AG04450 (cell line): Measurements from ENCODE around the gene C1QTNF1. TPM values are rescaled to one million over a fixed set of nuclear protein-coding genes. Genes with fewer than 3 reads are reported as not detected.

Source experiments
- CTCF ChIA-PET: fragments of 300-600, 350-600 bp; formaldehyde crosslinking; extraction: SDS; loops from one replicate; lab custom pipeline; 2022; ENCODE audit warnings: antibody characterized with exemption, inconsistent platforms; lab: Charles Lee
- POLR2A ChIA-PET: fragments of 350-600 bp; formaldehyde crosslinking; extraction: SDS; loops from one replicate; lab custom pipeline; 2021; ENCODE audit warnings: antibody characterized with exemption, inconsistent platforms; lab: Yijun Ruan, JAX
- DNase-seq: peaks from one replicate; pipeline ENCODE4 v3.0.0-alpha.2; 2011; ENCODE audit warnings: low read depth, low spot score
- H3K27ac ChIP-seq: one replicate; pipeline ENCODE4 v1.5.1; 2012; ENCODE audit warnings: low read depth, low read length, control low read depth
- H3K27me3 ChIP-seq: one replicate; pipeline ENCODE4 v1.6.0; 2012; ENCODE audit warnings: low read length; ENCODE audit not compliant: control insufficient read depth, insufficient read depth
- H3K4me3 ChIP-seq: 2 replicates; pipeline ENCODE4 v1.5.1; 2011; ENCODE audit warnings: mild to moderate bottlenecking, low read depth, low read length, control low read depth
- H3K9me3 ChIP-seq: 2 replicates; pipeline ENCODE4 v1.5.1; 2012; ENCODE audit warnings: low read length; ENCODE audit not compliant: control insufficient read depth, insufficient read depth
- polyA plus RNA-seq: library from polyadenylated mRNA; depleted of rRNA; stranded (reverse); fragments of >200 nt; gene quantifications from 2 replicates; pipeline ENCODE4 v1.2.3, GENCODE V29; 2011
- TF ChIP-seq, protein P1 (sequence below): IDR thresholded peaks from 2 replicates; pipeline ENCODE4 v1.5.1; 2011; ENCODE audit warnings: low read depth, low read length, control low read depth, inconsistent platforms

Gene C1QTNF1
- polyA plus RNA-seq, 1 experiment = 15.4 TPM

DNA sequence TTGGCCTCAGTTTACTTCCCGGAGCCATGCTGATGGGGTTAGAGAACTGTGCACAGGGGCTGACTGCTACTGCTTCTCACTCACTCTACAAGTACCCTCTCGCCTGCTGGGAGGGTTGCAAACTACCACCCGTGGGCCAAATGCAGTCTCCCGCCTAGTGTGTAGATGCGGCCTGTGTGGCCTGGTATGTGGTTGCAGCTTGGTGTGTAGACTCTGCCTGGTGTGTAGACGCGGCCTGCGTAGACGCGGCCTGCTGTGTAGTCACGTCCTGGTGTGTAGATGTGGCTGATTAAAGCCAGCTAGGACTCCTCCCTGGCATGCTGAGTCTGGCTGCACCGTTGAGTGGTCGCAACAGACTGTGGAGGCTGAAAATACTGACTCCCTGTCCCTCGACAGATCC lies 21.7 kb upstream of the C1QTNF1 start:
- no peak overlapping the region for H3K27ac ChIP-seq
- POLR2A ChIA-PET = no interaction called here
- H3K4me3 ChIP-seq = no peak overlapping the region
- DNase-seq = no peak
- no peaks in the 10 kb centered on the region for H3K27me3 ChIP-seq
- no peaks in the 10 kb centered on the region; the same call in 1 of the 2 replicates for H3K9me3 ChIP-seq
- TF ChIP-seq, protein P1, sequence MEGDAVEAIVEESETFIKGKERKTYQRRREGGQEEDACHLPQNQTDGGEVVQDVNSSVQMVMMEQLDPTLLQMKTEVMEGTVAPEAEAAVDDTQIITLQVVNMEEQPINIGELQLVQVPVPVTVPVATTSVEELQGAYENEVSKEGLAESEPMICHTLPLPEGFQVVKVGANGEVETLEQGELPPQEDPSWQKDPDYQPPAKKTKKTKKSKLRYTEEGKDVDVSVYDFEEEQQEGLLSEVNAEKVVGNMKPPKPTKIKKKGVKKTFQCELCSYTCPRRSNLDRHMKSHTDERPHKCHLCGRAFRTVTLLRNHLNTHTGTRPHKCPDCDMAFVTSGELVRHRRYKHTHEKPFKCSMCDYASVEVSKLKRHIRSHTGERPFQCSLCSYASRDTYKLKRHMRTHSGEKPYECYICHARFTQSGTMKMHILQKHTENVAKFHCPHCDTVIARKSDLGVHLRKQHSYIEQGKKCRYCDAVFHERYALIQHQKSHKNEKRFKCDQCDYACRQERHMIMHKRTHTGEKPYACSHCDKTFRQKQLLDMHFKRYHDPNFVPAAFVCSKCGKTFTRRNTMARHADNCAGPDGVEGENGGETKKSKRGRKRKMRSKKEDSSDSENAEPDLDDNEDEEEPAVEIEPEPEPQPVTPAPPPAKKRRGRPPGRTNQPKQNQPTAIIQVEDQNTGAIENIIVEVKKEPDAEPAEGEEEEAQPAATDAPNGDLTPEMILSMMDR = no peak
- CTCF ChIA-PET = interaction anchor here (1.4 kb wide), 1 partner anchor 137 kb away, joined by 3 read pairs; no protein-coding TSS in a partner anchor

DNA sequence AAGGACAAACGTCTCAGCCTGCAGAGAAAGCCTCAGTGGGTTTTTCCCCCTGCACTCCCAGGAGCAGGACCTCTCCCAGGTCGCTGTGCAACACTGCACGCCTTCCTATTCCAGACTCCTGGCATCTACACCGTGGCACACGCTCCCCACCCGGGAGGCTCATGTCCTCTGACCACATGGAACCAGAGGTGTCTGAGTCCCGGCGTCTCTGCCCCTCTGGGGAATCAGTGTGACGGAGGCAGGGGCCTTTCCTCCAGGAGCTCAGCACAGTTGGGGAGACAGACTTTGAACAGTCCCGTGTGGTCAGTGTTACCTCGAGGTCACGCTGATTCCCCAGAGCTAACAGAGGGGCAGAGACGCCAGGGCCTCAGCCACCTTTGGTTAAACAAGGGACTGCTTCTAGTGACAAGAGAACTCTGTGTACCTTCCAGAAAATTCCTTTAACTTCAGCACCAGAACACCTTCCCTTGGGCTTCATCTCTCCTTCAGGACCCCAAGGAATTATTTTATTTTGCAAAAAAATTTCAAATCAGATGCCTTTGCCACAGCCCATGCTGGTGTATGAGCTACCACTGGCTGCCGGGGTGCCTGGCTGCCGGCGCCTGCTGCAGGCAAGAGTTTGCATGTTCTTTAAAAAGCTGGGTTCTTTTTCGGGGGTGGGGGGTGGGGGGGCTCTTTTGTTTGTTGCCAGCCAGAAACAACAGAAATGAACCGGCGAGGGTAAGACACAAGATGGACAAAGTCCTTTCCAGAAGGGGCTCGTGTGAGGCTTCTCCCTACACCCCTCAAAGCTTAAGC lies 21.0 kb upstream of the C1QTNF1 start:
- TF ChIP-seq, protein P1 = no peak
- Histone ChIP-seq H3K4me3 (no peak overlapping the region), H3K9me3 (no peaks in the 10 kb centered on the region; the same call in 1 of the 2 replicates), H3K27me3 (no peaks in the 10 kb centered on the region), H3K27ac (no peak overlapping the region)
- no peak for DNase-seq
- ChIA-PET POLR2A (no interaction called here), CTCF (interaction anchor here (0.6 to 1.4 kb wide), 2 partner anchors 137 to 506 kb away, joined by 3 to 4 read pairs; no protein-coding TSS in a partner anchor)

DNA sequence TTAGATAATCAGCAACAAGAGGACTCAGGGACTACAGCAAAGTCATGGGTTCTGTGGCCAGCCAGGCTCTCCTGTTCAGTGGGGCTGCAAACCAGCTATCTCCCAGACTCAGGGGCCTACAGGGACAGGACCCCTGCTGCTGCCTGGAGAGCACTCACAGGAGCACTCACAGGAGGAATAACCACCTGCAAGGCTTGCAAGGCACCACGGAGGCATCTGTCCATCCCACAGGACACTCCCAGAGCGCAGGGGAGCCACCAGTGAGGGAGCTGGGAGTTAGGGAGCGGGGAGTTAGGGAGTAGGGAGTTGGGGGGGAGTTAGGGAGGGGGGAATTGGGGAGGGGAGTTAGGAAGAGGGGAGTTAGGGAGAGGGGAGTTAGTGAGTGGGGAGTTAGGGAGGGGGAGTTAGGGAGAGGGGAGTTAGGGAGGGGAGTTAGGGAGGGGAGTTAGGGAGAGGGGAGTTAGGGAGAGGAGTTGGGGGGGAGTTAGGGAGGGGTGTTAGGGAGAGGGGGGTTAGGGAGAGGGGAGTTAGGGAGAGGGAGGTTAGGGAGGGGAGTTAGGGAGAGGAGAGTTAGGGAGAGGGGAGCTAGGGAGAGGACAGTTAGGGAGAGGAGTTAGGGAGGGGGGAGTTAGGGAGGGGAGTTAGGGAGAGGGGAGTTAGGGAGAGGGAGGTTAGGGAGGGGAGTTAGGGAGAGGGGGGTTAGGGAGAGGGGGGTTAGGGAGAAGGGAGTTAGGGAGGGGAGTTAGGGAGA lies 20.1 kb upstream of the C1QTNF1 start:
- TF ChIP-seq, protein P1 = no peak
- Histone ChIP-seq H3K27me3 (no peaks in the 10 kb centered on the region), H3K27ac (no peak overlapping the region), H3K4me3 (no peak overlapping the region), H3K9me3 (no peaks in the 10 kb centered on the region)
- CTCF ChIA-PET = no interaction called here
- DNase-seq = no peak
- POLR2A ChIA-PET = no interaction called here

DNA sequence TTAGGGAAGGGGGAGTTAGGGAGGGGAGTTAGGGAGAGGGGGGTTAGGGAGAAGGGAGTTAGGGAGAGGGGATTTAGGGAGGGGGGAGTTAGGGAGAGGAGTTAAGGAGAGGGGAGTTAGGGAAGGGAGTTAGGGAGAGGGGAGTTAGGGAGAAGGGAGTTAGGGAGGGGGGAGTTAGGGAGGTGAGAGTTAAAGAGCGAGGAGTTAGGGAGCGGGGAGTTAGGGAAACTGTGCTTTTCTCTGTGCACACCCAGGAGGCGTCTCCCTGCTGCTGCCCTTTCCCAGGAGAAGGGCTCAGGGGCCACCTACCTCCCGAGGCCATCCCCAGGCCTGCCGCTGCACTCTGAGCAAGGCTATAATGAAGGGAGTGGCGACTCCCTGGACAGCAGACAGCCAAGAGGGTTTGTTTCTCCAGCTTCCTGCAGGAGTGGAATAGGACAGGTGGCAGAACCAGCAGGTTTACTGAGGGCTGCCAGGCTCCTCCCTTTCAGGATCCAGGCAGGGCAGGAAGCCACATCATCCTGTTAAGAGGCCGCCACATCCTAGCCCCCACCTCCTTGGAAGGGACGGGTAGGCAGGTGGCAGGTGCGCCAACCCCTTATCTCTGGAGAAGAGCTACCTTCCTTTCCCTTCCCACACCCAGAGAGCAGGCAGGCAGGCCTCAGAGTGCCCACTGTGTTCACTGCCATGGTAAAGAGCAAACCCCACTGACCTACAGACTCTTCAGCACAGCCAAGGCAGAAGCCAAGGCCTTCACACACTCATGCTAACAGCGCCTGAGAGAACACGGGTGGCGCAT lies 18.7 kb upstream of the C1QTNF1 start:
- DNase-seq = no peak
- Histone ChIP-seq H3K27me3 (no peaks in the 10 kb centered on the region), H3K9me3 (no peaks in the 10 kb centered on the region), H3K4me3 (no peak overlapping the region), H3K27ac (no peak overlapping the region)
- ChIA-PET CTCF (no interaction called here), POLR2A (no interaction called here)
- TF ChIP-seq, protein P1 = no peak
